ENCODE results near the gene ARMC12. TPM values are rescaled to one million over a fixed set of nuclear protein-coding genes. Genes with fewer than 3 reads are reported as not detected.

The ARMC12 gene
- total RNA-seq, 2 experiments from 2014 or later = 1.9 to 2.8 TPM

GRCh38 chr6:35755278-35755924 is 18.6 kb downstream of the ARMC12 start:
- ATAC-seq (ENCODE audit: poor library complexity) = no peak
- no peaks in the 10 kb centered on the region for H3K36me3 ChIP-seq (ENCODE audit: insufficient read depth, low read length)
- intact Hi-C loops (cut with DNase I, micrococcal nuclease) = no loop called here
- H3K27ac ChIP-seq (ENCODE audit: low read depth in 1 of 2, low read length in 2 of 2) = no peak overlapping the region
- no peaks in the 10 kb centered on the region for H3K4me1 Mint-ChIP-seq (ENCODE audit: low read depth)
- peaks cover 23% of the 10 kb centered on the region for H3K27me3 Mint-ChIP-seq
- H3K4me3 Mint-ChIP-seq = no peak overlapping the region
- no peaks in the 10 kb centered on the region for H3K9me3 Mint-ChIP-seq
- no peaks in the 10 kb centered on the region for H3K36me3 Mint-ChIP-seq (ENCODE audit: low read depth)
- peaks cover 0 to 5% of the 10 kb centered on the region in 2 experiments for H3K27me3 ChIP-seq (ENCODE audit: control insufficient read depth in 1 of 2, insufficient read depth in 2 of 2, low read length in 2 of 2)
- no peak for DNase-seq
- no peak for TF ChIP-seq CTCF (IDR thresholded peaks at IDR 0.05)
- H3K9me3 ChIP-seq (ENCODE audit: control insufficient read depth in 1 of 2, insufficient read depth in 1 of 2, low read length in 2 of 2) = no peaks in the 10 kb centered on the region
- H3K27ac Mint-ChIP-seq = no peak overlapping the region
- H3K4me1 ChIP-seq (ENCODE audit: insufficient read depth, low read length) = peaks cover 3% of the 10 kb centered on the region
- ChIA-PET POLR2A (interaction anchor here (1.1 kb wide), 1 partner anchor 340 kb away, joined by 4 read pairs; no protein-coding TSS in a partner anchor), CTCF (no interaction called here)
- H3K4me3 ChIP-seq (ENCODE audit: low read length) = no peak overlapping the region

GRCh38 chr6:35757456-35758123 is 20.8 kb downstream of the ARMC12 start:
- ATAC-seq (ENCODE audit: poor library complexity) (no peak), DNase-seq (peak in 1 of 14 experiments; percentile 9)
- Mint-ChIP-seq H3K27me3 (peaks cover 41% of the 10 kb centered on the region), H3K9me3 (no peaks in the 10 kb centered on the region), H3K4me1 (ENCODE audit: low read depth) (no peaks in the 10 kb centered on the region), H3K27ac (no peak overlapping the region), H3K4me3 (no peak overlapping the region), H3K36me3 (ENCODE audit: low read depth) (no peaks in the 10 kb centered on the region)
- Histone ChIP-seq H3K27ac (ENCODE audit: low read depth in 1 of 2, low read length in 2 of 2) (no peak overlapping the region), H3K36me3 (ENCODE audit: insufficient read depth, low read length) (no peaks in the 10 kb centered on the region), H3K9me3 (ENCODE audit: control insufficient read depth in 1 of 2, insufficient read depth in 1 of 2, low read length in 2 of 2) (no peaks in the 10 kb centered on the region), H3K4me1 (ENCODE audit: insufficient read depth, low read length) (peaks cover 3% of the 10 kb centered on the region), H3K4me3 (ENCODE audit: low read length) (no peak overlapping the region), H3K27me3 (ENCODE audit: control insufficient read depth in 1 of 2, insufficient read depth in 2 of 2, low read length in 2 of 2) (peaks cover 5 to 14% of the 10 kb centered on the region in 2 experiments)
- CTCF ChIA-PET = no interaction called here
- POLR2A ChIA-PET = no interaction called here
- no peak for TF ChIP-seq CTCF (IDR thresholded peaks at IDR 0.05)
- intact Hi-C loops (cut with DNase I, micrococcal nuclease) = no loop called here

- no peak for TF ChIP-seq CTCF (IDR thresholded peaks at IDR 0.05)
- no peak overlapping the region for H3K4me3 Mint-ChIP-seq
- H3K27ac Mint-ChIP-seq = no peak overlapping the region
- Histone ChIP-seq H3K9me3 (ENCODE audit: control insufficient read depth in 1 of 2, insufficient read depth in 1 of 2, low read length in 2 of 2) (no peaks in the 10 kb centered on the region), H3K36me3 (ENCODE audit: insufficient read depth, low read length) (no peaks in the 10 kb centered on the region), H3K4me1 (ENCODE audit: insufficient read depth, low read length) (peaks cover 3% of the 10 kb centered on the region), H3K4me3 (ENCODE audit: low read length) (no peak overlapping the region), H3K27ac (ENCODE audit: low read depth in 1 of 2, low read length in 2 of 2) (no peak overlapping the region), H3K27me3 (ENCODE audit: control insufficient read depth in 1 of 2, insufficient read depth in 2 of 2, low read length in 2 of 2) (peaks cover 10 to 29% of the 10 kb centered on the region in 2 experiments)
- H3K27me3 Mint-ChIP-seq = peaks cover 58% of the 10 kb centered on the region
- no peaks in the 10 kb centered on the region for H3K36me3 Mint-ChIP-seq (ENCODE audit: low read depth)
- ChIA-PET CTCF (no interaction called here), POLR2A (no interaction called here)
- intact Hi-C loops (cut with DNase I, micrococcal nuclease) = no loop called here
- peaks cover 11% of the 10 kb centered on the region for H3K4me1 Mint-ChIP-seq (ENCODE audit: low read depth)
- DNase-seq = no peak
- ATAC-seq (ENCODE audit: poor library complexity) = no peak
- no peaks in the 10 kb centered on the region for H3K9me3 Mint-ChIP-seq
Observed at GRCh38 chr6:35759426-35759825, 22.6 kb downstream of the ARMC12 start.

Data from CD4-positive, alpha-beta T cell (primary cell).